ENCODE measurements around the gene CSRNP2. TPM values are rescaled to one million over a fixed set of nuclear protein-coding genes. Genes with fewer than 3 reads are reported as not detected.

The CSRNP2 gene
- total RNA-seq, 4 donors from 2014 or later = 21.3 to 35.8 (median 28.9) TPM

DNA sequence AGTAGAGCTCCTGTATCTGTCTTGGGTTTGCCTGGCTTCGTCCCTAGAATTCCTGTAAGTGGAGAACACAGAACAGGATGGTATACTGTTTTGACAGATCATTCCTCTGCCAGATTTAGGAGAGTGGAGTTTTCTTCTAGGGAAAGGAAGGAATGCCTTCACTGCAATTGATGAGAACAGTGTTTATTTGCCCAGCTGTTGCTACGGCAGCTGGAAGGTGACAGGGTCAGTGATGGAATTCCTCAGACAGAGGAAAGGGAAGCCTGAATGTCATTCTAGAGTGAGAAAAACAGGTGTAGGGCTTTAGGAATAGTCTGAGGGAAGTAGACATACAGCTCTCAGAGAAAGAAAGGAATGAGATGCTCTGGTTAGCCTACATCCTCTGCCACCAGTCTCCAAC, 11.7 kb downstream of the CSRNP2 start:
- no peaks in the 10 kb centered on the region for H3K4me1 ChIP-seq
- WGBS, 2 donors = 85 to 90% methylated on average over 2 of the region's 2 CpGs

DNA sequence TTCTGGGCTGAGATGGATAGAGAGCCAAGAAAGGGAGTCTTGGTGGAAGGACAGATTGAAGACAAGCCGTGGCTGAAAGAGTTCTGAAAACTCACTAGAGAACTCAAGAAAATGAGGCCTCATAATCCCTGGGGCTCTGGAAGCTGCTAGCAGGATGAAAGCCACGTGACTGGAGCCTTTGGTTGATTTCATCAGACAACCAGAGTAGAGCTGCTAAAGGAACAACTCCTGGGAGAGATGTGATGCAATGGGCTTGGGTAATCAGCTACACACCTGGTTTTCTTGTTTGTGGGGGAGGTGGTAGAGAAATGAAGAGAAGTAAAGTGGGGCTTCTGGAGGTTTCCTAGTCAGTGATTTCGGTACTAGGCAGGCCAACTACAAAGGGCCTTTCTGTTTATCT, 13.4 kb downstream of the CSRNP2 start:
- Histone ChIP-seq H3K4me3 (replicated peaks in 1 of 3) (no peak overlapping the region), H3K27ac (no peak overlapping the region), H3K36me3 (peaks cover 44 to 58% of the 10 kb centered on the region in 2 donors), H3K9me3 (no peaks in the 10 kb centered on the region), H3K27me3 (no peaks in the 10 kb centered on the region), H3K4me1 (no peaks in the 10 kb centered on the region)
- WGBS, 2 donors = 92 to 93% methylated on average over 3 of the region's 3 CpGs
- no peak for DNase-seq
- intact Hi-C loops (cut with DNase I) = no loop called here
- TF ChIP-seq POLR2A (IDR thresholded peaks at IDR 0.05) = no peak
- TF ChIP-seq, protein P1, sequence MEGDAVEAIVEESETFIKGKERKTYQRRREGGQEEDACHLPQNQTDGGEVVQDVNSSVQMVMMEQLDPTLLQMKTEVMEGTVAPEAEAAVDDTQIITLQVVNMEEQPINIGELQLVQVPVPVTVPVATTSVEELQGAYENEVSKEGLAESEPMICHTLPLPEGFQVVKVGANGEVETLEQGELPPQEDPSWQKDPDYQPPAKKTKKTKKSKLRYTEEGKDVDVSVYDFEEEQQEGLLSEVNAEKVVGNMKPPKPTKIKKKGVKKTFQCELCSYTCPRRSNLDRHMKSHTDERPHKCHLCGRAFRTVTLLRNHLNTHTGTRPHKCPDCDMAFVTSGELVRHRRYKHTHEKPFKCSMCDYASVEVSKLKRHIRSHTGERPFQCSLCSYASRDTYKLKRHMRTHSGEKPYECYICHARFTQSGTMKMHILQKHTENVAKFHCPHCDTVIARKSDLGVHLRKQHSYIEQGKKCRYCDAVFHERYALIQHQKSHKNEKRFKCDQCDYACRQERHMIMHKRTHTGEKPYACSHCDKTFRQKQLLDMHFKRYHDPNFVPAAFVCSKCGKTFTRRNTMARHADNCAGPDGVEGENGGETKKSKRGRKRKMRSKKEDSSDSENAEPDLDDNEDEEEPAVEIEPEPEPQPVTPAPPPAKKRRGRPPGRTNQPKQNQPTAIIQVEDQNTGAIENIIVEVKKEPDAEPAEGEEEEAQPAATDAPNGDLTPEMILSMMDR (IDR thresholded peaks at IDR 0.05) = no peak

More for the DNA sequence above, 11.7 kb downstream of the CSRNP2 start:
- TF ChIP-seq, protein P1 (IDR thresholded peaks at IDR 0.05) = no peak
- no peak for TF ChIP-seq POLR2A (IDR thresholded peaks at IDR 0.05)
- no peak for DNase-seq
- no peak overlapping the region for H3K27ac ChIP-seq
- peaks cover 30 to 50% of the 10 kb centered on the region in 2 donors for H3K36me3 ChIP-seq
- H3K4me3 ChIP-seq (replicated peaks in 1 of 3) = no peak overlapping the region
- no peaks in the 10 kb centered on the region for H3K9me3 ChIP-seq
- intact Hi-C loops (cut with DNase I) = no loop called here
- no peaks in the 10 kb centered on the region for H3K27me3 ChIP-seq

DNA sequence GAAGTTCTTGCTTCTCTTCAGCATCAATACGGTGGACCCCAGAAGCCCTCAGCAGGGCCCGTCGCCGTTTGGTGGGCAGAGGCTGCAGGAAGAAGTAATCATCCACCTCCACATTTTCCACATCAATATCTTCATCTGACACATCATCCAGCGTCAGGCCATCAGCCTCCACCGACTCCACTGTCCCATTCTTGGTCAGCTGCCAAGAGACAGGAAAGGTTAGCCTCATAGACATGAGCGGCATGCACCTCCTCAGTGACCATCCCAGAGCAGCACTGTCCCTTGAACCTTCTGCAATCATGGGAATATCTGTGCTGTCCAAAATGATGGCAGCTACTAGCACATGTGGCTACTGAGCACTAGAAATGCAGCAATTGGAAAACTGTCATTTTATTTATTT, 15.6 kb downstream of the CSRNP2 start:
- Histone ChIP-seq H3K4me1 (no peaks in the 10 kb centered on the region), H3K9me3 (no peaks in the 10 kb centered on the region), H3K36me3 (peaks cover 54 to 69% of the 10 kb centered on the region in 2 donors), H3K27me3 (no peaks in the 10 kb centered on the region), H3K4me3 (replicated peaks in 1 of 3) (no peak overlapping the region), H3K27ac (no peak overlapping the region)
- no peak for DNase-seq
- intact Hi-C loops (cut with DNase I) = no loop called here
- 82 to 85% methylated on average over 7 of the region's 7 CpGs for WGBS, 2 donors
- no peak for TF ChIP-seq POLR2A (IDR thresholded peaks at IDR 0.05)
- TF ChIP-seq, protein P1 (IDR thresholded peaks at IDR 0.05) = no peak

DNA sequence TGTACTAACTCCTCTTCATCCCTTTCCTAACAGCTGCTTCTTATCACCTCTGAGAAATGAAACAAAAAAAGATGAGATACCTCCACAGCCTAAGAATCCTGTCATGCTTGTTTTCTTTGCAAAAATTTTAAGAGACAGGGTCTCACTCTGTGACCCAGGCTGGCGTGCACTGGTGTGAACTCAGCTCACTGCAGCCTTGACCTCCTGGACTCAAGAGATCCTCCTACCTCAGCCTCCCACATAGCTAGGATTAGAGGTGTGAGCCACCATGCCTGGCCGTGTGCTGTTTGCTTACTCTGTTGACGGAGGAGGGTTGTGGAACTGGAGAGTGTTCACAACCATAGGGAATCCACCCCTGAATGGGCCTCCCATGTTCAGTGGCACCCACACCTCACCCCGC, 16.2 kb downstream of the CSRNP2 start:
- TF ChIP-seq, protein P1 (IDR thresholded peaks at IDR 0.05) = no peak
- no peak for TF ChIP-seq POLR2A (IDR thresholded peaks at IDR 0.05)
- Histone ChIP-seq H3K27ac (no peak overlapping the region), H3K27me3 (no peaks in the 10 kb centered on the region), H3K4me3 (replicated peaks in 1 of 3) (no peak overlapping the region), H3K36me3 (peaks cover 56 to 71% of the 10 kb centered on the region in 2 donors), H3K4me1 (no peaks in the 10 kb centered on the region), H3K9me3 (no peaks in the 10 kb centered on the region)
- WGBS, 2 donors = 95 to 97% methylated on average over 4 of the region's 4 CpGs
- DNase-seq = no peak
- intact Hi-C loops (cut with DNase I) = no loop called here

DNA sequence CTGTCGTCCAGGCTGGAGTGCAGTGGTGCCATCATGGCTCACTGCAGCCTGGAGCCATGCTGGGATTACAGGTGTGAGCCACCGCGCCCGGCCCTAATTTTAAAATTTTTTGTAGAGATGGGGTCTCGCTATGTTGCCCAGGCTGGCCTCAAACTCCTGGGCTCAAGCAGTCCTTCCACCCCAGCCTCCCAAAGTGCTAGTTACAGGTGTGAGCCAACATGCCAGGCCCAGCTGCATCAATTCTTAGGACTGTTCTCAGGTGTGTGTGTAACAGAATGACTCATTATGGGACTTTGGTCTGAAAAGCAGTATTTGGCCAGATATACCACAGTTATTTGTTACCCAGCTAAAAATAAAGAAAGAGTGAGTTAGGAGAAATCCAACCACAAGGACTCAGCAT, 17.9 kb downstream of the CSRNP2 start:
- Histone ChIP-seq H3K36me3 (peaks cover 51 to 65% of the 10 kb centered on the region in 2 donors), H3K27me3 (no peaks in the 10 kb centered on the region), H3K4me1 (no peaks in the 10 kb centered on the region), H3K27ac (no peak overlapping the region), H3K4me3 (replicated peaks in 1 of 3) (no peak overlapping the region), H3K9me3 (no peaks in the 10 kb centered on the region)
- DNase-seq = no peak
- 97% methylated on average over 5 of the region's 5 CpGs for WGBS, 2 donors
- intact Hi-C loops (cut with DNase I) = no loop called here
- TF ChIP-seq, protein P1 (IDR thresholded peaks at IDR 0.05) = no peak
- no peak for TF ChIP-seq POLR2A (IDR thresholded peaks at IDR 0.05)

All from thyroid gland (tissue), 4 donors.